Activated CD8-positive, alpha-beta T cell treated with anti-CD3 and anti-CD28 coated beads for 36 hours (primary cell): ENCODE results near the gene DNAH11. TPM values are rescaled to one million over a fixed set of nuclear protein-coding genes. Genes with fewer than 3 reads are reported as not detected.

Experiments used
- ATAC-seq: fragments of 200-7000 bp; cut with Tn5 transposase; one replicate; pipeline ENCODE4 v1.10.0; 2021; ENCODE audit warnings: mild to moderate bottlenecking, moderate library complexity
- CTCF ChIA-PET: fragments of 350-600 bp; sonication (Branson Sonifier 250); formaldehyde crosslinking; loops from one replicate; lab custom pipeline; 2021; ENCODE audit warnings: antibody characterized with exemption; lab: Charles Lee
- POLR2A ChIA-PET: fragments of 350-600 bp; sonication (Branson Sonifier 250); formaldehyde crosslinking; loops from one replicate; lab custom pipeline; 2021; ENCODE audit warnings: antibody characterized with exemption; lab: Charles Lee
- DNase-seq: peaks from one replicate; pipeline ENCODE4 v3.0.0-alpha.2; 2020
- H3K27ac Mint-ChIP-seq: one replicate; pipeline ENCODE4 v1.8.0; 2021; ENCODE audit warnings: mild to moderate bottlenecking, mixed read lengths
- H3K27me3 Mint-ChIP-seq: one replicate; pipeline ENCODE4 v1.8.0; 2021; ENCODE audit warnings: mixed read lengths
- H3K36me3 Mint-ChIP-seq: one replicate; pipeline ENCODE4 v1.8.0; 2021; ENCODE audit warnings: low read depth, mixed read lengths
- H3K4me1 Mint-ChIP-seq: one replicate; pipeline ENCODE4 v1.8.0; 2021; ENCODE audit warnings: low read depth, mixed read lengths
- H3K4me3 Mint-ChIP-seq: one replicate; pipeline ENCODE4 v1.8.0; 2021; ENCODE audit warnings: mild to moderate bottlenecking, moderate library complexity, mixed read lengths
- H3K9me3 Mint-ChIP-seq: one replicate; pipeline ENCODE4 v1.8.0; 2021; ENCODE audit warnings: mixed read lengths
- intact Hi-C: fragments of 100-400 bp; cut with micrococcal nuclease; formaldehyde crosslinking; loops from one replicate; pipeline ENCODE4 v1.10.0; 2022
- total RNA-seq, 2 experiments: library from RNA; stranded (reverse); gene quantifications; one replicate each; pipeline ENCODE4 v1.2.3, GENCODE V29; 2021
- TF ChIP-seq, protein P1 (sequence below): fragments of 200-600 bp; IDR thresholded peaks from one replicate; pipeline ENCODE4 v1.8.0; 2022; ENCODE audit warnings: antibody characterized with exemption, mild to moderate bottlenecking

The DNAH11 gene
- total RNA-seq, 2 experiments from 2014 or later = 2.3 to 2.7 TPM

DNA sequence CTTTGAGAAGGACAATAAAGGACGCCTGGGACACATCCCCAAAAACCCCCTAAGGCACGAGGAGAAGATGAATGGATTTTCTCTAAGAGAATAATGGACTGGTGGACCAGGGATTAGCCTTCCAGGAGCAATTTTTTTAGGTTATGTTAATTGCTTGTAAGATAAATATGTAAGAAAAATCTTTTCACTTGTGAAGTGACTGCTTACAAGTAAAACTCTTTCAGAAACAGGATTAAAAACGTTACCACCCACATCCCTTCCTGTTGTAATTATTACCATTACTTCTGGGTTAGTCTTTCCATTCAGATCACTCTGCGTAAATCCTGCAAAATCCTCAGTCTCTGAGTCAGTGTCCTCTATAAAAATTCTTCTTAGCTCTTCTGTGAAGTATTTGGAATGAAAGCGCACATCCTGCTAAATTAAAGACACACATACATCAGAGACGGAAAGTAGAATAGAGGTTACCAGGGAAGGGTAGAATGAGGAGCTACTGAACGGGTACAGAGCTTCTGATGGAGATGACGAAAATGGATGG is 368.6 kb downstream of the DNAH11 start:
- no peak overlapping the region for H3K27ac Mint-ChIP-seq
- POLR2A ChIA-PET = interaction anchor here (1.2 kb wide), 1 partner anchor 35 kb away, joined by 3 read pairs; no protein-coding TSS in a partner anchor
- peaks cover 60% of the 10 kb centered on the region for H3K36me3 Mint-ChIP-seq

DNA sequence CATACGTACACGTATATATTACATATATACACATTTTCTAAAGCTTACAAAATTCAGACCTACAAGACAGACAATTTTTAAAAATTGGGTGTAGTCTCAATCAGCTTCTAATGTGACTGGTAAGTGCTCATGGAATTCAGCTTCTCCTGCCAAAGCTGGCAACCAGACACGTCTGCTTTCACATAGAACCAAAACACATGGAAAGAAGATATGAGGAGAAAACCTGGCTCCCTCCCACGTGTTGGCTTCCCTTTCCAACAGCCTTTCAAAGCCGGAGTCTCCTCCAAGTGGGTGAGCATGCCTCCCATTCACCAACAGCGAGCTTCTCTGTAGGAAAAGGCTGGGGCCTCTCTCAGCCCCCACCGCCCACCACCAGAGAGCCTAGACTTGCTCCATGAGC is 369.5 kb downstream of the DNAH11 start:
- peaks cover 64% of the 10 kb centered on the region for H3K36me3 Mint-ChIP-seq
- no peaks in the 10 kb centered on the region for H3K4me1 Mint-ChIP-seq
- intact Hi-C loops = no loop called here
- no peak overlapping the region for H3K4me3 Mint-ChIP-seq
- CTCF ChIA-PET = interaction anchor here (1.1 to 1.2 kb wide), 2 partner anchors 15 to 31 kb away, joined by 3 read pairs; no protein-coding TSS in a partner anchor
- no peaks in the 10 kb centered on the region for H3K27me3 Mint-ChIP-seq
- H3K9me3 Mint-ChIP-seq = no peaks in the 10 kb centered on the region
- ATAC-seq = no peak
- TF ChIP-seq, protein P1, sequence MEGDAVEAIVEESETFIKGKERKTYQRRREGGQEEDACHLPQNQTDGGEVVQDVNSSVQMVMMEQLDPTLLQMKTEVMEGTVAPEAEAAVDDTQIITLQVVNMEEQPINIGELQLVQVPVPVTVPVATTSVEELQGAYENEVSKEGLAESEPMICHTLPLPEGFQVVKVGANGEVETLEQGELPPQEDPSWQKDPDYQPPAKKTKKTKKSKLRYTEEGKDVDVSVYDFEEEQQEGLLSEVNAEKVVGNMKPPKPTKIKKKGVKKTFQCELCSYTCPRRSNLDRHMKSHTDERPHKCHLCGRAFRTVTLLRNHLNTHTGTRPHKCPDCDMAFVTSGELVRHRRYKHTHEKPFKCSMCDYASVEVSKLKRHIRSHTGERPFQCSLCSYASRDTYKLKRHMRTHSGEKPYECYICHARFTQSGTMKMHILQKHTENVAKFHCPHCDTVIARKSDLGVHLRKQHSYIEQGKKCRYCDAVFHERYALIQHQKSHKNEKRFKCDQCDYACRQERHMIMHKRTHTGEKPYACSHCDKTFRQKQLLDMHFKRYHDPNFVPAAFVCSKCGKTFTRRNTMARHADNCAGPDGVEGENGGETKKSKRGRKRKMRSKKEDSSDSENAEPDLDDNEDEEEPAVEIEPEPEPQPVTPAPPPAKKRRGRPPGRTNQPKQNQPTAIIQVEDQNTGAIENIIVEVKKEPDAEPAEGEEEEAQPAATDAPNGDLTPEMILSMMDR = no peak
- no peak overlapping the region for H3K27ac Mint-ChIP-seq
- POLR2A ChIA-PET = interaction anchor here (1.2 kb wide), 1 partner anchor 34 kb away, joined by 3 read pairs; no protein-coding TSS in a partner anchor
- DNase-seq = no peak

More for the DNA sequence above, 368.6 kb downstream of the DNAH11 start:
- TF ChIP-seq, protein P1 = no peak
- Mint-ChIP-seq H3K27me3 (no peaks in the 10 kb centered on the region), H3K4me1 (no peaks in the 10 kb centered on the region), H3K4me3 (no peak overlapping the region), H3K9me3 (no peaks in the 10 kb centered on the region)
- CTCF ChIA-PET = no interaction called here
- no peak for ATAC-seq
- intact Hi-C loops = no loop called here
- no peak for DNase-seq

DNA sequence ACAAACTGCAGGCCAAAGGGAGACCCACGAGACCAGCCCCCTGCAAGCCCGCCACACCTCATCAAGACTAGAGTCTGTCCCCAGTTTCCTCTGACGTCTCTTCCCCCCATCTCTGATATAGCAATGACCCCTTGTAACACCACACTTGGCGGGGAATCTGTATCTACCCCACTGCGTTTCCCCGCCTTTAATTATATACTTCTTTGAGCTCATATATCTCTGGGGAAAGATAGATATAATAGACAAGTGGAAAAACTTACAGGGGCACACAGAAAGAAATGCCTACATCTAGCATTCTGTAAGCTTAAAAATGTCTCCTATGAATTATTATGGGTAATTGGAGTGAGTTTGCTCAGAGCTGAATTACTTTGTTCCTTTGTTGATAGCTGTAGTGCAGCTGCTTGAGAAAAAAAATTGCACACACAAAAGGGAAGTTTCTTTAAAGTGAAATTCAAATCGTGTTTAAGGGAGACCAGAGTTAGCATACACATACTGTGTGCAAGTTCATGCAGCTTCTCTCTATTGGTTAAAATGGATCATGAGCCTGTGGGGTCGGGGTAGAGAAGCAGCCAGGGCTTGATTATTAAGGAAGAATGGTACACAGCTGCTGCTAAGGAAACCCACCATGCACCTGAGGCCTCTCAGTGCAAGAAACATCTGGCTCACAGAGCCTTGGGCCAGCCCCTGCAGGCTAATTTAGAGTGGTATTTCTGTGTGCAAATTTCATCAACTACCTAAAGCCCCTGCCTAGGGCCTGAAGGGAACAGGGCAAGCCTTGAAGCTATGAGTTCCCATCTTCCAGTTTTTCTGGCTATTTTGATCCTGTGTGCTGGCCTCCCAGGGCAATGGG is 370.3 kb downstream of the DNAH11 start:
- H3K27me3 Mint-ChIP-seq = no peaks in the 10 kb centered on the region
- TF ChIP-seq, protein P1 = no peak
- DNase-seq (no peak), ATAC-seq (no peak)
- no peaks in the 10 kb centered on the region for H3K4me1 Mint-ChIP-seq
- CTCF ChIA-PET = interaction anchor here (1.1 to 1.2 kb wide), 2 partner anchors 16 to 30 kb away, joined by 3 read pairs; no protein-coding TSS in a partner anchor
- H3K9me3 Mint-ChIP-seq = no peaks in the 10 kb centered on the region
- POLR2A ChIA-PET = no interaction called here
- intact Hi-C loops = no loop called here
- no peak overlapping the region for H3K27ac Mint-ChIP-seq
- peaks cover 59% of the 10 kb centered on the region for H3K36me3 Mint-ChIP-seq
- H3K4me3 Mint-ChIP-seq = no peak overlapping the region

DNA sequence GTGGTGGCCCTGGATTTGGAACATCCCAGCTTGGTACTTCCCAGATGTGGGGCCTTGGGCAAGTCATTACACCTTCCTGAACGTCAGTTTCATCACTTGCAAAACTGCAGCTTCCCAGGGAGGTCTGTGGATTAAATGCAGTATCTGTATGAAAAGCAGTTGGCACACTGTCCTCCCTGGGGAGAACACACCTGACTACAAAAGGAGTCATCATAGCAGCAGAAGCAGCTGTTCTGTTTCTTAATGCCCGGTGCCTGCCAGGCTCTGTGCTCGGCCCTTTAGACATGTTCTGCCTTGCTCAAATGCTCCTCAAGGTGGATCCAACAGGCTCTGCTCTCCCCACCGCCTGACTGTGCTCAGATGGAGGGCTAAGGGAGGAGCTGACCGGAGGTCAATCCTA is 371.8 kb downstream of the DNAH11 start:
- POLR2A ChIA-PET = no interaction called here

More for the DNA sequence above, 371.8 kb downstream of the DNAH11 start:
- ATAC-seq (no peak), DNase-seq (no peak)
- peaks cover 49% of the 10 kb centered on the region for H3K36me3 Mint-ChIP-seq
- no peak overlapping the region for H3K27ac Mint-ChIP-seq
- CTCF ChIA-PET = no interaction called here
- no peaks in the 10 kb centered on the region for H3K27me3 Mint-ChIP-seq
- no peaks in the 10 kb centered on the region for H3K4me1 Mint-ChIP-seq
- TF ChIP-seq, protein P1 = no peak
- H3K4me3 Mint-ChIP-seq = no peak overlapping the region
- intact Hi-C loops = no loop called here
- no peaks in the 10 kb centered on the region for H3K9me3 Mint-ChIP-seq
